ENCODE measurements around the gene PTH2.

Gene PTH2

DNA sequence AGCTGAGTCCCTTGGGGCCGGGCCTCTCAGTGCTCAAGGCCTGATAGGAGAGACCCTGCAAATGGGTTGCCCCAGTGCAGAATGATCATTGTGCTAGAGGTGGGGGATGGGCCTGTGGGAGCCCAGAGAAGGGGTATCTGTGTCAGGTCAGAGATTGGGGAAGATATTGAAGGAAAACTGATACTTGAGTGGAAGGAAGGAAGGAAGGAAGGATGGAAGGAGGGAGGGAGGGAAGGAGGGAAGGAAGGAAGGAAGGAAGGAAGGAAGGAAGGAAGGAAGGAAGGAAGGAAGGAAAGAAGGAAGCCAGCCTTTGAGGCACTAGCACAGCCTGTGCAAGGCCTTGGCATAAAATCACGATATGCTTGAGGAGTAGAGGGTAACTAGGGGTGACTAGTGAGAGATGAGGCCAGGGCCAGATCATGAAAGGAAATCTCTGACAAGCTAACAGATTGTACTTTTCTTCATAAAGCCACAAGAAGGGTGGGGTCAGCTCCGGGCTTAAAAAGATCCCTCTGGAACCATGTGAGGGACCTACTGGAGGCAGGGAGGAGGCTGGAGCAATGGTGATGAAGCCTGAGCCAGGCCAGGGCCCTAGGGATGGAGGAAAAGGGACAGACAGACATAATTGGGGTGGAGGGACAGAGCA is 11.4 kb downstream of the PTH2 start:
- peaks cover 12 to 16% of the 10 kb centered on the region in 2 experiments for H3K4me1 ChIP-seq (ENCODE audit: control insufficient read depth in 1 of 2, insufficient read depth in 1 of 2, low read depth in 1 of 2, low read length in 1 of 2)
- no peaks in the 10 kb centered on the region for H3K36me3 ChIP-seq
- no peak overlapping the region for H3K27ac ChIP-seq
- no peaks in the 10 kb centered on the region for H3K27me3 ChIP-seq
- TF ChIP-seq, protein P1, sequence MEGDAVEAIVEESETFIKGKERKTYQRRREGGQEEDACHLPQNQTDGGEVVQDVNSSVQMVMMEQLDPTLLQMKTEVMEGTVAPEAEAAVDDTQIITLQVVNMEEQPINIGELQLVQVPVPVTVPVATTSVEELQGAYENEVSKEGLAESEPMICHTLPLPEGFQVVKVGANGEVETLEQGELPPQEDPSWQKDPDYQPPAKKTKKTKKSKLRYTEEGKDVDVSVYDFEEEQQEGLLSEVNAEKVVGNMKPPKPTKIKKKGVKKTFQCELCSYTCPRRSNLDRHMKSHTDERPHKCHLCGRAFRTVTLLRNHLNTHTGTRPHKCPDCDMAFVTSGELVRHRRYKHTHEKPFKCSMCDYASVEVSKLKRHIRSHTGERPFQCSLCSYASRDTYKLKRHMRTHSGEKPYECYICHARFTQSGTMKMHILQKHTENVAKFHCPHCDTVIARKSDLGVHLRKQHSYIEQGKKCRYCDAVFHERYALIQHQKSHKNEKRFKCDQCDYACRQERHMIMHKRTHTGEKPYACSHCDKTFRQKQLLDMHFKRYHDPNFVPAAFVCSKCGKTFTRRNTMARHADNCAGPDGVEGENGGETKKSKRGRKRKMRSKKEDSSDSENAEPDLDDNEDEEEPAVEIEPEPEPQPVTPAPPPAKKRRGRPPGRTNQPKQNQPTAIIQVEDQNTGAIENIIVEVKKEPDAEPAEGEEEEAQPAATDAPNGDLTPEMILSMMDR (IDR thresholded peaks at IDR 0.05): no peak
- no peaks in the 10 kb centered on the region for H3K9me3 ChIP-seq
- no peak overlapping the region for H3K4me3 ChIP-seq (ENCODE audit: low read depth in 1 of 2, low read length in 1 of 2)

DNA sequence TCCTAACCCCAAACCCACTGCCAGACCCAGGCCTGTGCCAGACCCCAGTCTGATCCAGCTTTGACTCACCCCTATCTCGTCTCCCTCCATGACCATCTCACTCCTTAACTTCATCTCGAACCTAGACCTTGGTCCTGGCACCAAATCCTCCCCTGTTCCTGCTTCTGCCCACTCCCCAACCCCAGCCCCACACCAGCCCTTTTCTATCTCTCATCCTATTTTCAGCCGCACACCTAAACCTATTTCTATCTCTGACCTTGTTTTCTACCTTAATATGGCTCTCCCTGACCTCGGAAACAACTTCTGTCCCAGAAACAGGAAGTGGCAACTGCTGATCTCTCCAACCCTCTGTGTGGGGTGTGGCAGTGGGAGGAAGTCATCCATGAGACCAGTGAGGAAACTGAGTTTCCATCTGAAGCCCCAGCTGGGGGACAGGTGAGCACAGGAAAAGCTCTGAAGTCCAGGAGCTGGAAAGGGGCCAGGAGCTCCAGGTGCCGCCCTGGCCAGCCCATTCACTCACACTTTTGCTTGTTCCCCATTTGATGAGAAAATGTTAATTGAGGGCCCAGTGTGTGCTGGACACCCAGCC is 13.7 kb downstream of the PTH2 start:
- TF ChIP-seq, protein P1 (IDR thresholded peaks at IDR 0.05): no peak
- no peaks in the 10 kb centered on the region for H3K9me3 ChIP-seq
- H3K36me3 ChIP-seq: no peaks in the 10 kb centered on the region
- no peak overlapping the region for H3K4me3 ChIP-seq (ENCODE audit: low read depth in 1 of 2, low read length in 1 of 2)
- H3K27me3 ChIP-seq: no peaks in the 10 kb centered on the region
- peaks cover 12 to 16% of the 10 kb centered on the region in 2 experiments for H3K4me1 ChIP-seq (ENCODE audit: control insufficient read depth in 1 of 2, insufficient read depth in 1 of 2, low read depth in 1 of 2, low read length in 1 of 2)
- peak overlapping the region; percentile 72 for H3K27ac ChIP-seq

DNA sequence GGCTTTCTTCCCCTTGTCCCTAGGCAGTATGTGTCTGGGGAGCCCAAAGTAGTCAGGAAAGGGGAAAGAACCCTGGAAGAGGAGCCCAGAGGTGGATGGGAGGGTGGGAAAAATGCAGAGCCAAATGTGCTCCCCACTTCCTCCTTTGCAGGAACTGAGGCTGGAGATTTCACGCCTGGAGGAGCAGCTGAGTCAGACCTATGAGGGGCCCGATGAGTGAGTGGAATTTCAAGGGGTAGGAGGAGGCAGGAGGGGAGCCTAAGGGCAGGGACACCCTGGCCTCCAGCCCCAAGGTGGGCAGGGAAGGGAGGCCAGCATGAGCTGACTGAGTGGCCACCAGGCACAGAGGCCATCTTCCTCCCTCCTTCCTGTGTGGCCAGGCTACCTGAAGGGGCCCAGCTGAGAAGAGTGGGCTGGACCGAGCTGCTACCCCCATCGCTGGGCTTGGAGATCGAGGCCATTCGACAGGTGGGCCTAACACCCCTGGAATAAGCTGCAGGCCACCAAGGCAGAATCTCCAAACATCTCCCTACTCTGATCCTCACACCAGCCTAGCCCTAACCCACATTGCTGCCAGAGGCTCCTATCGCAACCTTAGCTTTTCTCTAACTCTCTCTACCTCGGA is 14.3 kb downstream of the PTH2 start:
- H3K36me3 ChIP-seq: no peaks in the 10 kb centered on the region
- H3K4me1 ChIP-seq (ENCODE audit: control insufficient read depth in 1 of 2, insufficient read depth in 1 of 2, low read depth in 1 of 2, low read length in 1 of 2): peaks cover 12 to 16% of the 10 kb centered on the region in 2 experiments
- no peaks in the 10 kb centered on the region for H3K27me3 ChIP-seq
- TF ChIP-seq, protein P1 (IDR thresholded peaks at IDR 0.05): no peak
- H3K4me3 ChIP-seq (ENCODE audit: low read depth in 1 of 2, low read length in 1 of 2): no peak overlapping the region
- H3K9me3 ChIP-seq: no peaks in the 10 kb centered on the region
- H3K27ac ChIP-seq: peak overlapping the region; percentile 72

DNA sequence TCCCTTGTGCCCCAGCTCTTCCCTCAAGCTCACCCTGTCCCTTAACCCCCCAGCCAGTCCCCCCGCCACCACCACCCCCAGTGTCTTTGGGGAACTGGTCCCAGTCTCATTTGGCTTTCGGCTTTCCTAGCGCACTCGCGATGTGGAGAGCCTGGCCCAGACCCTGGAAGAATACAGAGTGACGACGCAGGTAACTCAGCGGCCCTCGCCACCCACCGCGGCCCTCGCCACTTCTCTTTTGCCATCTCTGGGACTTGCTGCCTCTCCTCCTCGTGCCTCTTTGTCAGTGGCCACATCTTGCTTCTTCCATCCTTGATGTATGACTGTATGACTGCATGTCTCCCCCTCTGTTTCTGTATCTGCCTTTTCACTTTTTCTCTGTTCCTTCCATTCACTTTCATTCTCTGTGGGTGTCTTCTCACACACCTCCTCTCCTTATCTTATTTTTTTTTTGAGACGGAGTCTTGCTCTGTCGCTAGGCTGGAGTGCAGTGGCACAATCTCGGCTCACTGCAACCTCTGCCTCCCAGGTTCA is 15.7 kb downstream of the PTH2 start:
- Histone ChIP-seq H3K9me3 (no peaks in the 10 kb centered on the region), H3K4me1 (ENCODE audit: control insufficient read depth in 1 of 2, insufficient read depth in 1 of 2, low read depth in 1 of 2, low read length in 1 of 2) (peaks cover 12 to 16% of the 10 kb centered on the region in 2 experiments), H3K27ac (no peak overlapping the region), H3K27me3 (no peaks in the 10 kb centered on the region), H3K36me3 (no peaks in the 10 kb centered on the region), H3K4me3 (ENCODE audit: low read depth in 1 of 2, low read length in 1 of 2) (no peak overlapping the region)
- TF ChIP-seq, protein P1 (IDR thresholded peaks at IDR 0.05): no peak

DNA sequence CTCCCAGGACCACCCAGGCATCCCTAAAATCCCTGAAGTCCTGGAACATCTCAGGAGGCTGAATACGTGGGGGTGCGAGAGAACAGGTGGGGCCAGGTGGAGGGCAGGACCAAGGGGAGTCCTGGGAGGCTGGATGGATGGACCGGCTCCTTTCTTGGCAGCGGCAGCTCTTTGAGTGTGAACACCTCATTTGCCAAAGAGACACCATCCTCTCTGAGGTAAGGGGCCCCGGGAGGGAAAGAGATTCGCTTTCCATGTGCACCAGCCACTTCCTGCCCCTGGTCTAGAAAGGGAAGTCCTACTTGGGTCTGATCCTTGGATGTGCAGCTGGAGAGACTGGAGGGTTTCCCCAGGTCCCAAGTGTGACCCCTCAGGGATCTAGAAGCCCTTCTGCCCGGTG is 16.2 kb downstream of the PTH2 start:
- TF ChIP-seq, protein P1 (IDR thresholded peaks at IDR 0.05): no peak

More for the DNA sequence above, 16.2 kb downstream of the PTH2 start:
- no peak overlapping the region for H3K4me3 ChIP-seq (ENCODE audit: low read depth in 1 of 2, low read length in 1 of 2)
- no peak overlapping the region for H3K27ac ChIP-seq
- peaks cover 12 to 16% of the 10 kb centered on the region in 2 experiments for H3K4me1 ChIP-seq (ENCODE audit: control insufficient read depth in 1 of 2, insufficient read depth in 1 of 2, low read depth in 1 of 2, low read length in 1 of 2)
- no peaks in the 10 kb centered on the region for H3K36me3 ChIP-seq
- no peaks in the 10 kb centered on the region for H3K27me3 ChIP-seq
- no peaks in the 10 kb centered on the region for H3K9me3 ChIP-seq

Measured in neutrophil (primary cell).